ENCODE data around the gene RASGRP4.

RASGRP4 gene

DNA sequence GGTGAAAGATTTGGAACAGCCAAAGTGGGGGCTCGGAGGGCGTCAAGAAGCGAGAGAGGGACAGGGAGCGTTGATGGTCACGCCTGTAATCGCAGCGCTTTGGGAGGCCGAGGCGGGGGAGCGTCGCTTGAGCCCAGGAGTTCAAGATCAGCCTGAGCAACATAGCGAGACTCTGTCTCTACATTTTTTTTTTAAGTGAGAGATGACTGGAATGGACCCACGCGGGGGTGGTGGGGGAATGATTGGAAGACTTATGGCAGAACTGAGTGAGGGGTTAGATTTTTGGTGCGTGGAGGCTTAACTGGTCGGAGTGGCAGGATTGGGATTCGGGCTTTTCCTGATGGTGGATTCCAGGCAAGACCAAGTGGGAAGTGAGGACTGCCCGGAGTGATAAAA lies 50.9 kb downstream of the RASGRP4 start:
- Histone ChIP-seq H3K4me3 (ENCODE audit: severe bottlenecking) (peak overlapping the region; percentile 80), H3K4me1 (ENCODE audit: insufficient read depth, poor library complexity, severe bottlenecking) (peaks cover 5% of the 10 kb centered on the region), H3K27ac (ENCODE audit: poor library complexity, severe bottlenecking) (peak overlapping the region; percentile 62), H3K36me3 (ENCODE audit: low read depth) (peaks cover 42% of the 10 kb centered on the region), H3K9me3 (ENCODE audit: severe bottlenecking) (no peaks in the 10 kb centered on the region), H3K27me3 (ENCODE audit: insufficient read depth, poor library complexity, severe bottlenecking) (no peaks in the 10 kb centered on the region)
- TF ChIP-seq, protein P1, sequence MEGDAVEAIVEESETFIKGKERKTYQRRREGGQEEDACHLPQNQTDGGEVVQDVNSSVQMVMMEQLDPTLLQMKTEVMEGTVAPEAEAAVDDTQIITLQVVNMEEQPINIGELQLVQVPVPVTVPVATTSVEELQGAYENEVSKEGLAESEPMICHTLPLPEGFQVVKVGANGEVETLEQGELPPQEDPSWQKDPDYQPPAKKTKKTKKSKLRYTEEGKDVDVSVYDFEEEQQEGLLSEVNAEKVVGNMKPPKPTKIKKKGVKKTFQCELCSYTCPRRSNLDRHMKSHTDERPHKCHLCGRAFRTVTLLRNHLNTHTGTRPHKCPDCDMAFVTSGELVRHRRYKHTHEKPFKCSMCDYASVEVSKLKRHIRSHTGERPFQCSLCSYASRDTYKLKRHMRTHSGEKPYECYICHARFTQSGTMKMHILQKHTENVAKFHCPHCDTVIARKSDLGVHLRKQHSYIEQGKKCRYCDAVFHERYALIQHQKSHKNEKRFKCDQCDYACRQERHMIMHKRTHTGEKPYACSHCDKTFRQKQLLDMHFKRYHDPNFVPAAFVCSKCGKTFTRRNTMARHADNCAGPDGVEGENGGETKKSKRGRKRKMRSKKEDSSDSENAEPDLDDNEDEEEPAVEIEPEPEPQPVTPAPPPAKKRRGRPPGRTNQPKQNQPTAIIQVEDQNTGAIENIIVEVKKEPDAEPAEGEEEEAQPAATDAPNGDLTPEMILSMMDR (IDR thresholded peaks at IDR 0.05; ENCODE audit: poor library complexity, severe bottlenecking): no peak
- DNase-seq (ENCODE audit: low spot score): no peak
- ATAC-seq (ENCODE audit: low read depth): peak; percentile 13

DNA sequence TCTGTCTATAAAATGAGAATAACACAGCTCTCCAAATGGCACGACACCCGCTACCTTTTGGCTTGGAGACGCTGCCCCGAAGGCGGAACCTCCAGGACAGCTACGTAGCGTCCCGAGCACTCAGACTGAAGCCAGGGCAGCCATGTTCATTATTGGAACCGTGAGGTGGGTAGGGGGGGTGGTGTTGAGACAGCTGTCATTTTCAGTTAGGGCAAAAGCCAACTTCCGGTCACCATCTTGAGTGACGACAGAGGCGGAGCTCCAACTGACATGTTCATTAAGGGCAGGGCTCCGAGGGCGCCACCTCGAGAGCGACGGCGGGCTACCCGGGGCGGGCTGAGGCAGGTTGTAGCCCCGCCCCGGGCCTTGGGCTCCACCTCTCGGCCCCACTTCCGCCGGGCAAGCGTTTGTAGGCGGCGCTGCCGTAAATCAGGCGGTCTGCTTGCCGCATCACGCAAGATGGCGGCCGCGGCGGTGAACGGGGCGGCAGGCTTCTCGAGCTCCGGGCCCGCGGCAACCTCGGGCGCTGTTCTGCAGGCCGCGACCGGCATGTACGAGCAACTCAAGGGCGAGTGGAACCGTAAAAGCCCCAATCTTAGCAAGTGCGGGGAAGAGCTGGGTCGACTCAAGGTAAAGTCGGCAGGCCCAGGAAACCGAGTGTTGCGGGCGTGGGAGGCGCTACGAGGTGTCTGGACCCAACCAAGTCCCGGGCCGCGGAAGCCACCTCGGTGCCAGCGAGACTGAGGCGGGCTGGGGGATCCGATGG lies 51.5 kb downstream of the RASGRP4 start, which contains the start of gene PSMD8:
TSS of gene PSMD8 (plus strand) at position 240 of the 766 bp plus-strand sequence. CDS start at position 271, 31 bp downstream.
- peak; percentile 94 for ATAC-seq (ENCODE audit: low read depth)
- TF ChIP-seq, protein P1 (IDR thresholded peaks at IDR 0.05; ENCODE audit: poor library complexity, severe bottlenecking): peak; percentile 39
- H3K27ac ChIP-seq (ENCODE audit: poor library complexity, severe bottlenecking): peak within 1 kb of the TSS; percentile 62

DNA sequence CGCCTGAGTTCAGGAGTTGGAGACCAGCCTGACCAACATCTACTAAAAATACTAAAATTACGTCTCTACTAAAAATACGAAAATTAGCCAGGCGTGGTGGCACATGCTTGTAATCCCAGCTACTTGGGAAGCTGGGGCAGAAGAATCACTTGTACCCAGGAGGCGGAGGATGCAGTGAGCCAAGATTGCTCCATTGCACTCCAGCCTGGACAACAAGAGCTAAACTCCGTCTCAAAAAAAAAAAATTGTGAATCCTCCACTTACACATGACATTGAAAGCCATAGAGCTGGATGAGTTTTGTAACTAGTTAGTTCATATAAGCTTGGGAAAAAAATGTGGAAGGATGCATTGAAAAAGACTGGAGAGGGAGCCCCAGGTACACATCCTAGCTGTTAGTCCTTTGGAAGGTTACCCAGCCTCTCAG lies 52.1 kb downstream of the RASGRP4 start:
- TF ChIP-seq, protein P1 (IDR thresholded peaks at IDR 0.05; ENCODE audit: poor library complexity, severe bottlenecking): no peak
- peaks cover 30% of the 10 kb centered on the region for H3K36me3 ChIP-seq (ENCODE audit: low read depth)
- ATAC-seq (ENCODE audit: low read depth): no peak

More for the DNA sequence above, 51.5 kb downstream of the RASGRP4 start, which contains the start of gene PSMD8:
- H3K27me3 ChIP-seq (ENCODE audit: insufficient read depth, poor library complexity, severe bottlenecking): no peaks in the 10 kb centered on the region
- DNase-seq (ENCODE audit: low spot score): peak; percentile 97
- peak within 1 kb of the TSS; percentile 80 for H3K4me3 ChIP-seq (ENCODE audit: severe bottlenecking)
- H3K9me3 ChIP-seq (ENCODE audit: severe bottlenecking): no peaks in the 10 kb centered on the region
- H3K36me3 ChIP-seq (ENCODE audit: low read depth): peaks cover 36% of the 10 kb centered on the region
- H3K4me1 ChIP-seq (ENCODE audit: insufficient read depth, poor library complexity, severe bottlenecking): peaks cover 5% of the 10 kb centered on the region

DNA sequence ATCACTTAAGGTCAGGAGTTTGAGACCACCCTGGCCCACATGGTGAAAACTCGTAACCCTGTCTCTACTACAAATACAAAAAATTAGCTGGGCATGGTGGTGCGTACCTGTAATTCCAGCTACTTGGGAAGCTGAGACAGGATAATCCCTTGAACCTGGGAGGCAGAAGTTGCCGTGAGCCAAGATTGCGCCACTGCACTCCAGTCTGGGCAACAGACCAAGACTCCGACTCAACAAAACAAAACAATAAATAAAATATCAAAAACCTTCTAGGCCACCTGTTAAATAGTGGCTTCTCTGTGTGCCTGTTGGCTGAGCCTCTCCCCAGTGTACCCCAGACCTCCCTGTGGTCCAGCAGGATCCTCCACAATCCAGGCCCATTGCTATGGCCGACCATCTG lies 54.9 kb downstream of the RASGRP4 start:
- Histone ChIP-seq H3K4me3 (ENCODE audit: severe bottlenecking) (no peak overlapping the region), H3K27me3 (ENCODE audit: insufficient read depth, poor library complexity, severe bottlenecking) (no peaks in the 10 kb centered on the region), H3K36me3 (ENCODE audit: low read depth) (peaks cover 3% of the 10 kb centered on the region), H3K4me1 (ENCODE audit: insufficient read depth, poor library complexity, severe bottlenecking) (peaks cover 3% of the 10 kb centered on the region), H3K27ac (ENCODE audit: poor library complexity, severe bottlenecking) (no peak overlapping the region), H3K9me3 (ENCODE audit: severe bottlenecking) (no peaks in the 10 kb centered on the region)
- ATAC-seq (ENCODE audit: low read depth) (no peak), DNase-seq (ENCODE audit: low spot score) (no peak)
- TF ChIP-seq, protein P1 (IDR thresholded peaks at IDR 0.05; ENCODE audit: poor library complexity, severe bottlenecking): no peak

More for the DNA sequence above, 52.1 kb downstream of the RASGRP4 start:
- peak overlapping the region; percentile 62 for H3K27ac ChIP-seq (ENCODE audit: poor library complexity, severe bottlenecking)
- no peak for DNase-seq (ENCODE audit: low spot score)
- H3K9me3 ChIP-seq (ENCODE audit: severe bottlenecking): no peaks in the 10 kb centered on the region
- peaks cover 5% of the 10 kb centered on the region for H3K4me1 ChIP-seq (ENCODE audit: insufficient read depth, poor library complexity, severe bottlenecking)
- H3K27me3 ChIP-seq (ENCODE audit: insufficient read depth, poor library complexity, severe bottlenecking): no peaks in the 10 kb centered on the region
- peak overlapping the region; percentile 80 for H3K4me3 ChIP-seq (ENCODE audit: severe bottlenecking)

DNA sequence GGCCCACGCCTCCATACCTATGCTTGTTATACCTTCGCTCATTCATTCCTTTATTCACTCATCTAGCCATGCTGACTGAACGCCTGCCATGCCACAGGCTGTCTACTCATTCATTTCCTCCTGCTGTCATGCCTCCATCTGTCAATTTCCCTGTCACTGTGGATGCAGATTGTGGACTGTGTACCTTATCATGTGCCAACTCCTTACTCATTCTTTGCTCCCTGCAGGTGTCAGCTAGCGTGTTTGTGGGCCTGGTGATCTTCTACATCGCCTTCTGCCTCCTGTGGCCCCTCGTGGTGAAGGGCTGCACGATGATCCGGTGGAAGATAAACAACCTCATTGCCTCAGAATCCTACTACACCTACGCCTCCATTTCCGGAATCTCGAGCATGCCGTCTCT lies 55.7 kb downstream of the RASGRP4 start:
- no peaks in the 10 kb centered on the region for H3K9me3 ChIP-seq (ENCODE audit: severe bottlenecking)
- no peak overlapping the region for H3K27ac ChIP-seq (ENCODE audit: poor library complexity, severe bottlenecking)
- ATAC-seq (ENCODE audit: low read depth): no peak
- no peaks in the 10 kb centered on the region for H3K27me3 ChIP-seq (ENCODE audit: insufficient read depth, poor library complexity, severe bottlenecking)
- DNase-seq (ENCODE audit: low spot score): no peak
- TF ChIP-seq, protein P1 (IDR thresholded peaks at IDR 0.05; ENCODE audit: poor library complexity, severe bottlenecking): no peak
- no peaks in the 10 kb centered on the region for H3K36me3 ChIP-seq (ENCODE audit: low read depth)
- H3K4me1 ChIP-seq (ENCODE audit: insufficient read depth, poor library complexity, severe bottlenecking): no peaks in the 10 kb centered on the region
- no peak overlapping the region for H3K4me3 ChIP-seq (ENCODE audit: severe bottlenecking)
